Neural progenitor cell (in vitro differentiated cells): ENCODE measurements around the gene RGPD3. TPM values are rescaled to one million over a fixed set of nuclear protein-coding genes. Genes with fewer than 3 reads are reported as not detected.
"Not testable (repeated sequence)": the region's sequence is repeated elsewhere in the genome, so short reads cannot be mapped to it uniquely, and the experiment has no call there.

Experiments used
- DNase-seq: peaks from one replicate; pipeline ENCODE4 v3.0.0-alpha.2; 2016; ENCODE audit warnings: low spot score
- H2AFZ ChIP-seq: fragments of 200-600 bp; sonication (generic); replicated peaks from 2 replicates; pipeline ENCODE4 v1.6.1; 2016; ENCODE audit warnings: antibody characterized with exemption
- H3F3A ChIP-seq: fragments of 200-600 bp; sonication (generic); 2 replicates; pipeline ENCODE4 v1.6.1; 2016; ENCODE audit warnings: antibody characterized with exemption, low read depth
- H3K27ac ChIP-seq: fragments of 200-600 bp; sonication (generic); 2 replicates; pipeline ENCODE4 v1.5.1; 2016; ENCODE audit warnings: mild to moderate bottlenecking
- H3K27me3 ChIP-seq: fragments of 200-600 bp; sonication (generic); 2 replicates; pipeline ENCODE4 v1.6.1; 2016; ENCODE audit warnings: mild to moderate bottlenecking, moderate library complexity
- H3K36me3 ChIP-seq: fragments of 200-600 bp; sonication (generic); 2 replicates; pipeline ENCODE4 v1.5.1; 2016
- H3K4me1 ChIP-seq: fragments of 200-600 bp; sonication (generic); 2 replicates; pipeline ENCODE4 v1.6.1; 2016; ENCODE audit warnings: mixed run types
- H3K4me2 ChIP-seq: fragments of 200-600 bp; sonication (generic); 2 replicates; pipeline ENCODE4 v1.6.1; 2016
- H3K4me3 ChIP-seq: fragments of 200-600 bp; sonication (generic); 2 replicates; pipeline ENCODE4 v1.5.1; 2016
- H3K79me2 ChIP-seq: fragments of 200-600 bp; sonication (generic); 2 replicates; pipeline ENCODE4 v1.6.1; 2016; ENCODE audit warnings: low read depth
- H3K9ac ChIP-seq: fragments of 200-600 bp; sonication (generic); 2 replicates; pipeline ENCODE4 v1.6.1; 2016
- H3K9me3 ChIP-seq: fragments of 200-600 bp; sonication (generic); 2 replicates; pipeline ENCODE4 v1.5.1; 2016; ENCODE audit warnings: low read depth
- H4K20me1 ChIP-seq: fragments of 200-600 bp; sonication (generic); 2 replicates; pipeline ENCODE4 v1.6.1; 2016; ENCODE audit warnings: low read depth
- H3K27ac Mint-ChIP-seq: 3 replicates; pipeline ENCODE4 v1.8.0; 2021; ENCODE audit warnings: mixed read lengths
- H3K27me3 Mint-ChIP-seq: 2 replicates; pipeline ENCODE4 v1.8.0; 2022; ENCODE audit warnings: low read depth, mild to moderate bottlenecking, inconsistent platforms, moderate library complexity, mixed read lengths; ENCODE audit not compliant: insufficient read depth
- H3K36me3 Mint-ChIP-seq: 3 replicates; pipeline ENCODE4 v1.8.0; 2021; ENCODE audit warnings: mixed read lengths
- H3K4me1 Mint-ChIP-seq: 3 replicates; pipeline ENCODE4 v1.8.0; 2021; ENCODE audit warnings: mixed read lengths
- H3K4me3 Mint-ChIP-seq: 3 replicates; pipeline ENCODE4 v1.8.0; 2021; ENCODE audit warnings: mild to moderate bottlenecking, moderate library complexity, mixed read lengths
- H3K9me3 Mint-ChIP-seq: 3 replicates; pipeline ENCODE4 v1.8.0; 2020; ENCODE audit warnings: mixed read lengths
- EZH2 ChIP-seq: fragments of 200-600 bp; sonication (generic); IDR thresholded peaks from 2 replicates; pipeline ENCODE4 v1.6.1; 2017; ENCODE audit warnings: antibody characterized with exemption, mild to moderate bottlenecking, moderate library complexity
- EZH2phosphoT487 ChIP-seq: fragments of 200-600 bp; sonication (generic); IDR thresholded peaks from 2 replicates; pipeline ENCODE4 v1.6.1; 2017; ENCODE audit warnings: antibody characterized with exemption
- total RNA-seq: library from RNA; depleted of rRNA; stranded (reverse); fragments of >200 nt; gene quantifications from 2 replicates; pipeline ENCODE4 v1.2.3, GENCODE V29; 2015; ENCODE audit warnings: low replicate concordance
- TF ChIP-seq, protein P1 (sequence below): fragments of 200-600 bp; sonication (generic); IDR thresholded peaks from 2 replicates; pipeline ENCODE4 v1.5.1; 2017; ENCODE audit warnings: antibody characterized with exemption, mild to moderate bottlenecking

The RGPD3 gene
- total RNA-seq = 0.07 and 0.25 TPM in 2 replicates

DNA sequence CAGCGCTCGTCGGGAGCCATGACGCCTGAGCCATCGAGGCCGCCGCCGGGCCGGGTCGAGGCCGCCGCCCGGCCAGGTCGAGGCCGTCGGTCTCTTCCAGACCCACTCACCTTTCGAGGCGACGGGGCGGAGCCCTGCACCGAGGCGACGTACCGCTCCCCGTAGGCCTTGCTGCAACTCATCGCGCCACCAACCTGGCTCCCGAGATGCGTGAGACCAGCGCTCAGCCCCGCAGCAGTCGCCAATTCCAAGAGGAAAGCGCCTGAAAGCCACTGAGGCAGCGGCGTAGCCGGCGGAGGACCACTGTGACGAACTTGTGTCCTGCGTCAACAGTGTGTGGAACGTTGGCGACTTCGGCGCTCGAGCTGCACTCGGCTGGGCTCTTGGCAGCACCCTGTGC, at the start of gene RGPD3:
Gene RGPD3, minus strand, starts transcription at position 307 of the 400 bp plus-strand sequence. Its CDS starts 125 bp downstream, at position 182.
- not testable (repeated sequence) for H3K9me3 Mint-ChIP-seq, H3K27ac Mint-ChIP-seq, H3K4me3 Mint-ChIP-seq, H3F3A ChIP-seq, H3K36me3 Mint-ChIP-seq, H2AFZ ChIP-seq, H3K9ac ChIP-seq, H3K27ac ChIP-seq, DNase-seq, H3K4me1 Mint-ChIP-seq, H3K4me2 ChIP-seq, H3K4me3 ChIP-seq, H3K79me2 ChIP-seq, H3K9me3 ChIP-seq, H3K27me3 Mint-ChIP-seq, H3K4me1 ChIP-seq, H3K27me3 ChIP-seq, H3K36me3 ChIP-seq, H4K20me1 ChIP-seq

GRCh38 chr2:106517329-106517728, 49.1 kb upstream of the RGPD3 start:
- TF ChIP-seq EZH2 = no peak
- TF ChIP-seq, protein P1, sequence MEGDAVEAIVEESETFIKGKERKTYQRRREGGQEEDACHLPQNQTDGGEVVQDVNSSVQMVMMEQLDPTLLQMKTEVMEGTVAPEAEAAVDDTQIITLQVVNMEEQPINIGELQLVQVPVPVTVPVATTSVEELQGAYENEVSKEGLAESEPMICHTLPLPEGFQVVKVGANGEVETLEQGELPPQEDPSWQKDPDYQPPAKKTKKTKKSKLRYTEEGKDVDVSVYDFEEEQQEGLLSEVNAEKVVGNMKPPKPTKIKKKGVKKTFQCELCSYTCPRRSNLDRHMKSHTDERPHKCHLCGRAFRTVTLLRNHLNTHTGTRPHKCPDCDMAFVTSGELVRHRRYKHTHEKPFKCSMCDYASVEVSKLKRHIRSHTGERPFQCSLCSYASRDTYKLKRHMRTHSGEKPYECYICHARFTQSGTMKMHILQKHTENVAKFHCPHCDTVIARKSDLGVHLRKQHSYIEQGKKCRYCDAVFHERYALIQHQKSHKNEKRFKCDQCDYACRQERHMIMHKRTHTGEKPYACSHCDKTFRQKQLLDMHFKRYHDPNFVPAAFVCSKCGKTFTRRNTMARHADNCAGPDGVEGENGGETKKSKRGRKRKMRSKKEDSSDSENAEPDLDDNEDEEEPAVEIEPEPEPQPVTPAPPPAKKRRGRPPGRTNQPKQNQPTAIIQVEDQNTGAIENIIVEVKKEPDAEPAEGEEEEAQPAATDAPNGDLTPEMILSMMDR = no peak
- no peak for TF ChIP-seq EZH2phosphoT487
- Histone ChIP-seq H3K4me1 (no peaks in the 10 kb centered on the region), H3K9me3 (no peaks in the 10 kb centered on the region), H3K79me2 (no peaks in the 10 kb centered on the region), H3K4me2 (no peak overlapping the region), H3F3A (no peaks in the 10 kb centered on the region), H3K36me3 (no peaks in the 10 kb centered on the region), H3K27me3 (no peaks in the 10 kb centered on the region), H2AFZ (no peak overlapping the region), H3K9ac (no peak overlapping the region), H4K20me1 (no peaks in the 10 kb centered on the region), H3K27ac (no peak overlapping the region), H3K4me3 (no peak overlapping the region)
- no peaks in the 10 kb centered on the region for H3K36me3 Mint-ChIP-seq
- no peaks in the 10 kb centered on the region for H3K9me3 Mint-ChIP-seq
- no peak for DNase-seq
- peak overlapping the region; percentile 78 for H3K27ac Mint-ChIP-seq
- peaks cover 2% of the 10 kb centered on the region for H3K27me3 Mint-ChIP-seq
- H3K4me3 Mint-ChIP-seq = peak overlapping the region; percentile 27
- H3K4me1 Mint-ChIP-seq = peaks cover 4% of the 10 kb centered on the region

DNA sequence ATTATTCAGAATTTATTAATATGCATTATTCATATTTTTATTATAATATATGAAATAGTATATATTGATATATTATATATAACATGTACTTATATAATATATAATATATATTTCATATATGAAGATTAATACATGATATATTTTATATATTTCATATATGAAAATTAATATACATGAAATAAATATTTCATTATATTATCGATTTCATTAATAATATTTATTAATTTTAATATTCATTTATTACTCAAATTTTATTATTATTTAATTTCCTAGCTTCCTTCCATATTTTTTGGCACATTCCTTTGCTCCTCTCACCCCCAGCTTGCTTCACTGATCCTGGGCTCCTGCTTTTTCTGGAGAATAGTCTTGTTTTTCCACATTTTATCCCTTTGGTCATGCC, 48.7 kb upstream of the RGPD3 start:
- TF ChIP-seq EZH2 (no peak), EZH2phosphoT487 (no peak)
- TF ChIP-seq, protein P1 = no peak
- H2AFZ ChIP-seq = no peak overlapping the region
- no peaks in the 10 kb centered on the region for H3K4me1 ChIP-seq
- Mint-ChIP-seq H3K36me3 (no peaks in the 10 kb centered on the region), H3K4me1 (peaks cover 4% of the 10 kb centered on the region), H3K27ac (peak overlapping the region; percentile 78), H3K27me3 (peaks cover 2% of the 10 kb centered on the region), H3K9me3 (no peaks in the 10 kb centered on the region), H3K4me3 (peak overlapping the region; percentile 27)
- H3K27me3 ChIP-seq = no peaks in the 10 kb centered on the region
- H3K9me3 ChIP-seq = no peaks in the 10 kb centered on the region
- no peak overlapping the region for H3K27ac ChIP-seq
- H3K9ac ChIP-seq = no peak overlapping the region
- no peaks in the 10 kb centered on the region for H4K20me1 ChIP-seq
- no peaks in the 10 kb centered on the region for H3F3A ChIP-seq
- no peaks in the 10 kb centered on the region for H3K36me3 ChIP-seq
- no peak for DNase-seq
- no peaks in the 10 kb centered on the region for H3K79me2 ChIP-seq
- no peak overlapping the region for H3K4me3 ChIP-seq
- no peak overlapping the region for H3K4me2 ChIP-seq

GRCh38 chr2:106516436-106516835, 48.2 kb upstream of the RGPD3 start:
- H3K79me2 ChIP-seq = no peaks in the 10 kb centered on the region
- no peaks in the 10 kb centered on the region for H3F3A ChIP-seq
- H3K4me3 ChIP-seq = no peak overlapping the region
- H3K27ac ChIP-seq = no peak overlapping the region
- DNase-seq = no peak
- H4K20me1 ChIP-seq = no peaks in the 10 kb centered on the region
- no peaks in the 10 kb centered on the region for H3K27me3 ChIP-seq
- TF ChIP-seq EZH2 (no peak), EZH2phosphoT487 (no peak)
- TF ChIP-seq, protein P1 = no peak
- H3K36me3 ChIP-seq = no peaks in the 10 kb centered on the region
- H3K4me1 ChIP-seq = no peaks in the 10 kb centered on the region
- no peak overlapping the region for H2AFZ ChIP-seq
- H3K4me1 Mint-ChIP-seq = peaks cover 4% of the 10 kb centered on the region
- no peak overlapping the region for H3K27ac Mint-ChIP-seq
- no peaks in the 10 kb centered on the region for H3K9me3 ChIP-seq
- H3K27me3 Mint-ChIP-seq = peaks cover 2% of the 10 kb centered on the region
- no peak overlapping the region for H3K9ac ChIP-seq
- H3K4me2 ChIP-seq = no peak overlapping the region
- no peak overlapping the region for H3K4me3 Mint-ChIP-seq
- no peaks in the 10 kb centered on the region for H3K9me3 Mint-ChIP-seq
- H3K36me3 Mint-ChIP-seq = no peaks in the 10 kb centered on the region

DNA sequence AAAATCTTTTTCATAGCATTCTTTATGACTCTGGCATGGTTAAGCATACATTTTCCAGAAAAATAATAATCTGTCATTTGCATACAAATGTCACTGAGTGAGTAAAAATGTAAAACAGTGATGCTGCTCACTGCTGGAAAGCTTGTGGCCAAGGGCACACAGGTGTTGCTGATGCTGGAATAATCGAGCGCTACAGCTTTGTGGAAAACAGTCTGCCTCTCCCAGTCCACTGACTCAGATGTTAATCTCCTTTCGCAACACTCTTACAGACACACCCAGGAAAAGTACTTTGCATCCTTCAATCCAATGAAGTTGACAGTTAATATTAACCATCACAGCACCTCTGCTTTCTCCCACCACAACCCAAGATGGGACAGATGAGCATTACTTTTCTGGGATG, 46.6 kb upstream of the RGPD3 start:
- H3K79me2 ChIP-seq, H4K20me1 ChIP-seq, H3F3A ChIP-seq, H3K36me3 ChIP-seq, H3K27ac Mint-ChIP-seq, H3K4me1 Mint-ChIP-seq, H3K9me3 Mint-ChIP-seq, H3K27ac ChIP-seq, H3K4me3 Mint-ChIP-seq, H3K27me3 ChIP-seq, H3K4me2 ChIP-seq, DNase-seq, H3K4me1 ChIP-seq, H3K36me3 Mint-ChIP-seq, H3K27me3 Mint-ChIP-seq, H3K9me3 ChIP-seq, H2AFZ ChIP-seq, H3K4me3 ChIP-seq, H3K9ac ChIP-seq: not testable (repeated sequence)

GRCh38 chr2:106513391-106513790, 45.2 kb upstream of the RGPD3 start:
- not testable (repeated sequence) for H4K20me1 ChIP-seq, H3K4me3 ChIP-seq, H3K9ac ChIP-seq, H3K36me3 ChIP-seq, H3K9me3 ChIP-seq, H3K4me1 ChIP-seq, H3K4me3 Mint-ChIP-seq, H3K27ac ChIP-seq, H3K9me3 Mint-ChIP-seq, H3F3A ChIP-seq, H3K27ac Mint-ChIP-seq, DNase-seq, H3K36me3 Mint-ChIP-seq, H3K4me2 ChIP-seq, H3K79me2 ChIP-seq, H3K27me3 Mint-ChIP-seq, H3K27me3 ChIP-seq, H2AFZ ChIP-seq
- peaks cover 14% of the 10 kb centered on the region for H3K4me1 Mint-ChIP-seq
